Astrocyte (in vitro differentiated cells and primary cell): ENCODE measurements around the gene PRSS36. TPM values are rescaled to one million over a fixed set of nuclear protein-coding genes. Genes with fewer than 3 reads are reported as not detected.
A peak's percentile ranks its signal among the peaks of the same experiment; 100 is the strongest.

Experiments
- DNase-seq: peaks from one replicate; pipeline ENCODE4 v3.0.0-alpha.2; 2010; ENCODE audit warnings: low read depth
- FAIRE-seq: peaks from 2 replicates; lab custom pipeline; 2011; peaks lifted over from hg19 to GRCh38; lab: Jason Lieb, UNC
- H2AFZ ChIP-seq: 2 replicates; pipeline ENCODE4 v1.6.0; 2012; ENCODE audit warnings: low read depth, low read length, inconsistent platforms
- H3K27ac ChIP-seq: 2 replicates; pipeline ENCODE4 v1.5.1; 2011; ENCODE audit warnings: low read depth, low read length, inconsistent platforms
- H3K27me3 ChIP-seq: 2 replicates; pipeline ENCODE4 v1.6.0; 2011; ENCODE audit warnings: low read length, inconsistent platforms; ENCODE audit not compliant: insufficient read depth
- H3K36me3 ChIP-seq: 2 replicates; pipeline ENCODE4 v1.5.1; 2011; ENCODE audit warnings: low read length, inconsistent platforms; ENCODE audit not compliant: insufficient read depth
- H3K4me1 ChIP-seq: 2 replicates; pipeline ENCODE4 v1.5.1; 2011; ENCODE audit warnings: low read length, inconsistent platforms; ENCODE audit not compliant: insufficient read depth
- H3K4me2 ChIP-seq: 2 replicates; pipeline ENCODE4 v1.6.0; 2012; ENCODE audit warnings: low read length, inconsistent platforms
- H3K4me3 ChIP-seq: 2 replicates; pipeline ENCODE4 v1.5.1; 2011; ENCODE audit warnings: low read depth, mild to moderate bottlenecking, low read length, inconsistent platforms; ENCODE audit not compliant: insufficient read depth
- H3K79me2 ChIP-seq: 2 replicates; pipeline ENCODE4 v1.6.0; 2012; ENCODE audit warnings: mild to moderate bottlenecking, low read length, inconsistent platforms; ENCODE audit not compliant: insufficient read depth
- H3K9ac ChIP-seq: 2 replicates; pipeline ENCODE4 v1.6.0; 2012; ENCODE audit warnings: mild to moderate bottlenecking, low read length, inconsistent platforms
- H3K9me3 ChIP-seq: 2 replicates; pipeline ENCODE4 v1.5.1; 2012; ENCODE audit warnings: low read depth, mild to moderate bottlenecking, low read length, inconsistent platforms; ENCODE audit not compliant: insufficient read depth
- H4K20me1 ChIP-seq: 2 replicates; pipeline ENCODE4 v1.6.0; 2012; ENCODE audit warnings: low read length, inconsistent platforms; ENCODE audit not compliant: insufficient read depth
- H3K27ac Mint-ChIP-seq: one replicate; pipeline ENCODE4 v1.8.0; 2021; ENCODE audit warnings: mild to moderate bottlenecking, mixed read lengths; ENCODE audit not compliant: unreplicated experiment
- H3K27me3 Mint-ChIP-seq: one replicate; pipeline ENCODE4 v1.8.0; 2021; ENCODE audit warnings: low read depth, mixed read lengths; ENCODE audit not compliant: unreplicated experiment
- H3K36me3 Mint-ChIP-seq: one replicate; pipeline ENCODE4 v1.8.0; 2021; ENCODE audit warnings: low read depth, mixed read lengths; ENCODE audit not compliant: unreplicated experiment
- H3K4me1 Mint-ChIP-seq: one replicate; pipeline ENCODE4 v1.8.0; 2021; ENCODE audit warnings: low read depth, mixed read lengths; ENCODE audit not compliant: unreplicated experiment
- H3K4me3 Mint-ChIP-seq: one replicate; pipeline ENCODE4 v1.8.0; 2021; ENCODE audit warnings: mild to moderate bottlenecking, moderate library complexity, mixed read lengths; ENCODE audit not compliant: unreplicated experiment
- H3K9me3 Mint-ChIP-seq: one replicate; pipeline ENCODE4 v1.8.0; 2021; ENCODE audit warnings: mild to moderate bottlenecking, mixed read lengths; ENCODE audit not compliant: unreplicated experiment
- CTCF ChIP-seq: IDR thresholded peaks from 2 replicates; pipeline ENCODE4 v1.5.1; 2011; ENCODE audit warnings: low read depth, mild to moderate bottlenecking, inconsistent platforms, low read length, moderate library complexity; ENCODE audit not compliant: insufficient read depth
- EZH2 ChIP-seq: IDR thresholded peaks from 2 replicates; pipeline ENCODE4 v1.6.1; 2012; ENCODE audit warnings: mild to moderate bottlenecking, low read length, inconsistent platforms; ENCODE audit not compliant: insufficient read depth
- total RNA-seq: library from RNA; stranded (reverse); gene quantifications from 2 replicates; pipeline ENCODE4 v1.2.1, GENCODE V29; 2021

Gene PRSS36
- total RNA-seq, 1 donor from 2014 or later: 0.41 TPM

- H3K4me3 Mint-ChIP-seq: peak overlapping the region; percentile 30
- H3K36me3 ChIP-seq: peaks cover 73% of the 10 kb centered on the region
- H2AFZ ChIP-seq: no peak overlapping the region
- H3K27ac ChIP-seq: no peak overlapping the region
- peaks cover 49% of the 10 kb centered on the region for H3K4me1 Mint-ChIP-seq
- no peaks in the 10 kb centered on the region for H3K27me3 ChIP-seq
- peaks cover 45% of the 10 kb centered on the region for H3K36me3 Mint-ChIP-seq
- peaks cover 99% of the 10 kb centered on the region for H3K79me2 ChIP-seq
- H4K20me1 ChIP-seq: peaks cover 94% of the 10 kb centered on the region
- H3K9me3 Mint-ChIP-seq: no peaks in the 10 kb centered on the region
- H3K27me3 Mint-ChIP-seq: no peaks in the 10 kb centered on the region
- peak overlapping the region; percentile 20 for H3K27ac Mint-ChIP-seq
- TF ChIP-seq CTCF (no peak), EZH2 (no peak)
- FAIRE-seq (no peak), DNase-seq (no peak)
- no peaks in the 10 kb centered on the region for H3K9me3 ChIP-seq
- no peak overlapping the region for H3K4me3 ChIP-seq
- peaks cover 21% of the 10 kb centered on the region for H3K4me1 ChIP-seq
- H3K4me2 ChIP-seq: no peak overlapping the region
- H3K9ac ChIP-seq: no peak overlapping the region
These were observed 35.0 kb upstream of the PRSS36 start for GRCh38 chr16:31184888-31185287.

GRCh38 chr16:31183432-31184428 lies 33.9 kb upstream of the PRSS36 start:
- FAIRE-seq: no peak
- no peaks in the 10 kb centered on the region for H3K9me3 Mint-ChIP-seq
- H4K20me1 ChIP-seq: peaks cover 82% of the 10 kb centered on the region

More at GRCh38 chr16:31183432-31184428, 33.9 kb upstream of the PRSS36 start:
- Histone ChIP-seq H3K9ac (peak overlapping the region; percentile 99), H3K9me3 (no peaks in the 10 kb centered on the region), H3K27ac (no peak overlapping the region), H3K4me3 (peak overlapping the region; percentile 92), H3K27me3 (no peaks in the 10 kb centered on the region), H3K79me2 (peaks cover 94% of the 10 kb centered on the region), H2AFZ (no peak overlapping the region), H3K36me3 (peaks cover 61% of the 10 kb centered on the region), H3K4me2 (peak overlapping the region; percentile 92), H3K4me1 (peaks cover 26% of the 10 kb centered on the region)
- Mint-ChIP-seq H3K27me3 (no peaks in the 10 kb centered on the region), H3K4me1 (peaks cover 49% of the 10 kb centered on the region), H3K36me3 (peaks cover 36% of the 10 kb centered on the region), H3K27ac (peak overlapping the region; percentile 56), H3K4me3 (peak overlapping the region; percentile 98)
- no peak for TF ChIP-seq CTCF
- no peak for TF ChIP-seq EZH2
- no peak for DNase-seq
